Measurements from ENCODE around the gene DRC3.
A peak's percentile ranks its signal among the peaks of the same experiment; 100 is the strongest.

The DRC3 gene

DNA sequence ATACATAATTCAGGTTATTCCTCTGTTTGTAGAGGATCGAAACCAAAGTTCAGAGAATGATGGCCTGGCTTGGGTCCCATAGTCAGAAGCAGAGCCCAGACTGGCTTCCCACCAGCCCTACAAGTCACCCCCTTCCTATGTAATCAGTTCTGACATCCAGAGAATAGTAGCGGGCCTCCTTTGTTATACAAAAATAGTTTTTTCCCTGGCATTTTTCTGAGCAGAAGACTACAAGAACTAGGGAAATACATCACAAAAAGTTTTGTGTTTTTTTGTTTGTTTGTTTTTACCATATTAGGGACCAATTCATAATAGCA is 47.1 kb downstream of the DRC3 start:
- Mint-ChIP-seq H3K27me3 (no peaks in the 10 kb centered on the region), H3K9me3 (no peaks in the 10 kb centered on the region), H3K27ac (no peak overlapping the region), H3K36me3 (ENCODE audit: low read depth) (peaks cover 98% of the 10 kb centered on the region), H3K4me3 (no peak overlapping the region), H3K4me1 (ENCODE audit: low read depth) (no peaks in the 10 kb centered on the region)
- intact Hi-C loops (cut with micrococcal nuclease): no loop called here

GRCh38 chr17:18020971-18021370 is 48.3 kb downstream of the DRC3 start:
- Mint-ChIP-seq H3K9me3 (no peaks in the 10 kb centered on the region), H3K27me3 (no peaks in the 10 kb centered on the region), H3K36me3 (ENCODE audit: low read depth) (peaks cover 98% of the 10 kb centered on the region), H3K4me3 (no peak overlapping the region), H3K4me1 (ENCODE audit: low read depth) (peaks cover 11% of the 10 kb centered on the region), H3K27ac (no peak overlapping the region)
- intact Hi-C loops (cut with micrococcal nuclease): no loop called here

DNA sequence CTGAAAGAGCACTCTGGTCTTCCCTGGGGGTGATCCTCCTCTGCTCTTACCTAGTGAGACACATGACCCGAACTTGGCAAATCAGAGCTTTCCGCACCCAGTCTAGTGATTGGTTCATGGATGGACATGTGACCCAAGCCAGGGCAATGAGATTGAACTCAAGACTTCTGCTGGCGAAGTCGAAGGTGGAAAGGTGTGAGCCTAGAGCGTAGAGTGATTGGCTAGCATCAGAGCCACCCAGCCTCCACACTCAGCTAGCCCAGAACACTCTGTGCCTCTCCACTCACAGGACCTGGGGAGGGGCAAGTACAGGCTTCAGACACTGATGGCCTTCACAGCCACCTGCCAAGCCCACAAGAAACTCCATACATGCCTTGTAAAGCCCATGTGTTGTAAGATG is 48.7 kb downstream of the DRC3 start:
- Mint-ChIP-seq H3K9me3 (no peaks in the 10 kb centered on the region), H3K27me3 (no peaks in the 10 kb centered on the region), H3K4me1 (ENCODE audit: low read depth) (peaks cover 15% of the 10 kb centered on the region), H3K36me3 (ENCODE audit: low read depth) (peaks cover 98% of the 10 kb centered on the region), H3K27ac (no peak overlapping the region), H3K4me3 (no peak overlapping the region)
- intact Hi-C loops (cut with micrococcal nuclease): no loop called here

GRCh38 chr17:18025241-18025944 is 52.7 kb downstream of the DRC3 start:
- no peak overlapping the region for H3K27ac Mint-ChIP-seq
- H3K9me3 Mint-ChIP-seq: no peaks in the 10 kb centered on the region
- H3K4me1 Mint-ChIP-seq (ENCODE audit: low read depth): peaks cover 21% of the 10 kb centered on the region
- peaks cover 84% of the 10 kb centered on the region for H3K36me3 Mint-ChIP-seq (ENCODE audit: low read depth)
- H3K27me3 Mint-ChIP-seq: no peaks in the 10 kb centered on the region
- intact Hi-C loops (cut with micrococcal nuclease): no loop called here
- H3K4me3 Mint-ChIP-seq: no peak overlapping the region

DNA sequence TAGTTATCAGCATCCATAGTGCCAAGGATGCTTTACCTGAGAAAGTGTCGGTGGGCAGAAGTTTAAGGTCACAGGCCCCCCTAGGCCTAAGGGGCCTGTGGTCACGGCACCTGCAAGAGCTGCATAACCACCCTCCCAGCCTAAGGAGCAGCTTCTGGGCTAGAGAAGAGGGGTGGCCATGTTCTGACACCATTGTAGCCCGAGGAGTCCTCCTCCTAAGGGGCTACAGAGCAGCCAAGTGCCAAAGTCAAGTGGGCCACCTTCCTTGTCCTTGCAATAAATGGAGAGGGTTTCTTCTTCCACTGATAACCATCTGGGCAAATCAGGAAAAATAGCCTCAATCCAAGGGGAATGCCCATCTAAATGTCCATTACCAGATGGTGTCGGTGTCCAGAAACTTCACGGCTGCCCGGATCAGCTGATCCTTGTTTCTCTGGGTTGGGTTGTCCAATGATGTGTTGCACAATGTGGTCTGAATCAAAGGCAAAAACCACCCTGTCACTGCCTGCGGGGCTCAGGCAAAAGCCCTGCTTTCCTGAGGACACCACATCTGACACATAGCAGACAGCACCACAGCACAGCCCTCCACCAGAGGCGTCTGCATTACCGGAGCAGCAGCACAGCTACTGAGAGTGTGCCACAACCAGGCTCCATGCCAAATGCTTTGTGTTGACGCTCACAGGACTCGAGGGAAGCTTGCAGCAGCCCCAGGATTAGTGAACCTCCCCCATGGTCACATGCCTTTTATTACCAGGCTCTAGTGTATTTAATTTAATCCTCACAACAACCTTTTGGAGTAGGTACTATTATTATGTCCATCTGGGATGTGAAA is 53.5 kb downstream of the DRC3 start:
- Mint-ChIP-seq H3K4me3 (no peak overlapping the region), H3K9me3 (no peaks in the 10 kb centered on the region), H3K27ac (no peak overlapping the region), H3K36me3 (ENCODE audit: low read depth) (peaks cover 76% of the 10 kb centered on the region), H3K4me1 (ENCODE audit: low read depth) (peaks cover 21% of the 10 kb centered on the region), H3K27me3 (no peaks in the 10 kb centered on the region)
- intact Hi-C loops (cut with micrococcal nuclease): no loop called here

GRCh38 chr17:18027280-18027679 is 54.6 kb downstream of the DRC3 start:
- Mint-ChIP-seq H3K36me3 (ENCODE audit: low read depth) (peaks cover 65% of the 10 kb centered on the region), H3K27me3 (no peaks in the 10 kb centered on the region), H3K4me3 (no peak overlapping the region), H3K9me3 (no peaks in the 10 kb centered on the region), H3K4me1 (ENCODE audit: low read depth) (peaks cover 29% of the 10 kb centered on the region), H3K27ac (no peak overlapping the region)
- intact Hi-C loops (cut with micrococcal nuclease): no loop called here

- Mint-ChIP-seq H3K4me1 (ENCODE audit: low read depth) (peaks cover 38% of the 10 kb centered on the region), H3K9me3 (no peaks in the 10 kb centered on the region), H3K36me3 (ENCODE audit: low read depth) (peaks cover 56% of the 10 kb centered on the region), H3K4me3 (no peak overlapping the region), H3K27me3 (no peaks in the 10 kb centered on the region), H3K27ac (no peak overlapping the region)
- intact Hi-C loops (cut with micrococcal nuclease): no loop called here
These were observed 55.7 kb downstream of the DRC3 start for GRCh38 chr17:18028114-18028951.

DNA sequence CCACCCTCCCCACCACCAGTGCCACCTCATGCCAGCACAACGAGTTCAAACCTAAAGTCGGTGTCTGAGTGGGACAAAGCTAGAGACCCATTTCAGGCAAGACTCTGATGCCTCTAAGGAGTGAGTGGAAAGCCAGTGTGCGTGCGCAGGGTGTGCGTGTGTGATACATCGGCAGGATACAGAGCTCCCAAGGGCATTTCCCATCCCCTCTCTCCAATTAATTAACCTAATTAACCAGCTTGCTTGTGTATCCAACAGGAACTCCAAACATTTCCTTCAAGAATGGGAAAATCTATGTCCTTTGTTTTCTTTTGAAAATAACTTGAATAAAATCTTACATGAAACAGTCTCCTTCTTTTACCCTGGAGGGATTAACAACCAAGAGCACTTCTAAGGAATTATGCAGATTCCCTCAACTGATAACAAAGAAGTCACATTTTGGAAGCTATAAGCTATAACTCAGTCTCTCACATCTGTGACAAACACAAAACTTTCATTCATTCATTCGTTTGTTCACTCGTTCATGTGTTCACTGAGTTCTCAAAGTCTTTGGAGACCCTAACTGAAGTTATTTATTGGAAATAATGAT is 56.4 kb downstream of the DRC3 start:
- Mint-ChIP-seq H3K27me3 (no peaks in the 10 kb centered on the region), H3K36me3 (ENCODE audit: low read depth) (peaks cover 49% of the 10 kb centered on the region), H3K4me1 (ENCODE audit: low read depth) (peaks cover 38% of the 10 kb centered on the region), H3K4me3 (no peak overlapping the region), H3K27ac (no peak overlapping the region), H3K9me3 (no peaks in the 10 kb centered on the region)
- intact Hi-C loops (cut with micrococcal nuclease): no loop called here

GRCh38 chr17:18031955-18032354 is 59.3 kb downstream of the DRC3 start:
- intact Hi-C loops (cut with micrococcal nuclease): loop anchor here (2.0 to 10.0 kb wide), 3 partner anchors 59 to 350 kb away; partner anchors contain the start of genes DRC3, RAI1 and TOM1L2
- peaks cover 29% of the 10 kb centered on the region for H3K36me3 Mint-ChIP-seq (ENCODE audit: low read depth)
- no peak overlapping the region for H3K4me3 Mint-ChIP-seq
- H3K9me3 Mint-ChIP-seq: no peaks in the 10 kb centered on the region
- peak overlapping the region; percentile 73 for H3K27ac Mint-ChIP-seq
- no peaks in the 10 kb centered on the region for H3K27me3 Mint-ChIP-seq
- H3K4me1 Mint-ChIP-seq (ENCODE audit: low read depth): peaks cover 28% of the 10 kb centered on the region

- intact Hi-C loops (cut with micrococcal nuclease): loop anchor here (1.0 to 10.0 kb wide), 4 partner anchors 61 to 351 kb away; partner anchors contain the start of genes DRC3, RAI1 and TOM1L2
- no peaks in the 10 kb centered on the region for H3K9me3 Mint-ChIP-seq
- no peak overlapping the region for H3K4me3 Mint-ChIP-seq
- H3K27ac Mint-ChIP-seq: peak overlapping the region; percentile 32
- no peaks in the 10 kb centered on the region for H3K27me3 Mint-ChIP-seq
- H3K36me3 Mint-ChIP-seq (ENCODE audit: low read depth): peaks cover 20% of the 10 kb centered on the region
- H3K4me1 Mint-ChIP-seq (ENCODE audit: low read depth): peaks cover 42% of the 10 kb centered on the region
These were observed 60.9 kb downstream of the DRC3 start for GRCh38 chr17:18033442-18034099.

DNA sequence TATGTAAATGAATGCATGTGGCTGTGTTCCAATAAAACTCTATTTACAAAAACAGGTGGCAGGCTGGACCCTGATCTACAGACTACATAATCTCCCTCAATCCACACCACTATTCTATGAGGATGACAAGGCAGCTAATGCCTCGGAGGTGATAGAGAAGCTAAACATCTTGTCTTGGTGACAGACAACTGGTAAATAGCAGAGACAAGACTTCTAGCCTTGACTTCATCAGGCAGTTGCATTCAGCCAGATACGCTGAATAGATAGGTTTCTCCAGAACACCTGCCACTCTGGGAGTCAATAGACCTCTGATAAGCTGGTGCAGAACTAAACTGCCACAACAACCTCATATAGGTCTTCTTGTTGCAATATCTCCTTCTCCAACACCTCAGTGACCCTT is 63.0 kb downstream of the DRC3 start:
- Mint-ChIP-seq H3K4me1 (ENCODE audit: low read depth) (peaks cover 52% of the 10 kb centered on the region), H3K36me3 (ENCODE audit: low read depth) (peaks cover 37% of the 10 kb centered on the region), H3K4me3 (no peak overlapping the region), H3K9me3 (no peaks in the 10 kb centered on the region), H3K27ac (peak overlapping the region; percentile 18), H3K27me3 (no peaks in the 10 kb centered on the region)
- intact Hi-C loops (cut with micrococcal nuclease): loop anchor here (10.0 kb wide), 1 partner anchor 211 kb away; no protein-coding TSS in a partner anchor

GRCh38 chr17:18037486-18037885 is 64.8 kb downstream of the DRC3 start:
- Mint-ChIP-seq H3K27ac (peak overlapping the region; percentile 78), H3K36me3 (ENCODE audit: low read depth) (peaks cover 37% of the 10 kb centered on the region), H3K4me1 (ENCODE audit: low read depth) (peaks cover 56% of the 10 kb centered on the region), H3K4me3 (peak overlapping the region; percentile 81), H3K9me3 (no peaks in the 10 kb centered on the region), H3K27me3 (no peaks in the 10 kb centered on the region)
- intact Hi-C loops (cut with micrococcal nuclease): loop anchor here (10.0 kb wide), 1 partner anchor 213 kb away; no protein-coding TSS in a partner anchor

Measured in dendritic cell treated with granulocyte-macrophage colony-stimulating factor and Interleukin-4, amounts not matched to agents 40 ng/mL and 50 ng/mL, for 4 days (primary cell).